Measurements from ENCODE around the gene CDC7.

CDC7 gene

GRCh38 chr1:91501523-91501851 is 836 bp downstream of the CDC7 start (continued):
- TF ChIP-seq CTCF (tag by site-specific recombination; IDR thresholded peaks at IDR 0.05) = peak; percentile 94; the same call in 1 of the 2 replicates
- no peak for TF ChIP-seq OSR2 (tag by site-specific recombination; IDR thresholded peaks at IDR 0.05)
- no peak for TF ChIP-seq SCRT1 (tag by site-specific recombination; IDR thresholded peaks at IDR 0.05; ENCODE audit: borderline replicate concordance)
- no peak for TF ChIP-seq GLI4 (tag by site-specific recombination; IDR thresholded peaks at IDR 0.05)
- no peak for TF ChIP-seq GLIS2 (tag by site-specific recombination; IDR thresholded peaks at IDR 0.05)
- TF ChIP-seq ZNF449 (tag by site-specific recombination; IDR thresholded peaks at IDR 0.05) = no peak
- TF ChIP-seq ZNF548 (tag by site-specific recombination; IDR thresholded peaks at IDR 0.05) = no peak
- TF ChIP-seq ZNF398 (tag by site-specific recombination; IDR thresholded peaks at IDR 0.05) = no peak
- TF ChIP-seq ZFP37 (tag by site-specific recombination; IDR thresholded peaks at IDR 0.05) = no peak
- no peak for TF ChIP-seq ZNF585B (tag by site-specific recombination; IDR thresholded peaks at IDR 0.05)
- no peak for TF ChIP-seq ZNF239 (tag by site-specific recombination; IDR thresholded peaks at IDR 0.05)
- TF ChIP-seq ZNF596 (tag by site-specific recombination; IDR thresholded peaks at IDR 0.05) = no peak
- no peak for TF ChIP-seq KLF1 (tag by site-specific recombination; IDR thresholded peaks at IDR 0.05)
- TF ChIP-seq ZNF629 (tag by site-specific recombination; IDR thresholded peaks at IDR 0.05) = no peak
- no peak; the same call in 1 of the 2 replicates for TF ChIP-seq ZNF10 (tag by site-specific recombination; IDR thresholded peaks at IDR 0.05)
- peak; percentile 40; the same call in 1 of the 2 replicates for TF ChIP-seq ZBTB8A (tag by site-specific recombination; IDR thresholded peaks at IDR 0.05)
- TF ChIP-seq ZNF423 (tag by site-specific recombination; IDR thresholded peaks at IDR 0.05) = no peak
- TF ChIP-seq, protein P1, sequence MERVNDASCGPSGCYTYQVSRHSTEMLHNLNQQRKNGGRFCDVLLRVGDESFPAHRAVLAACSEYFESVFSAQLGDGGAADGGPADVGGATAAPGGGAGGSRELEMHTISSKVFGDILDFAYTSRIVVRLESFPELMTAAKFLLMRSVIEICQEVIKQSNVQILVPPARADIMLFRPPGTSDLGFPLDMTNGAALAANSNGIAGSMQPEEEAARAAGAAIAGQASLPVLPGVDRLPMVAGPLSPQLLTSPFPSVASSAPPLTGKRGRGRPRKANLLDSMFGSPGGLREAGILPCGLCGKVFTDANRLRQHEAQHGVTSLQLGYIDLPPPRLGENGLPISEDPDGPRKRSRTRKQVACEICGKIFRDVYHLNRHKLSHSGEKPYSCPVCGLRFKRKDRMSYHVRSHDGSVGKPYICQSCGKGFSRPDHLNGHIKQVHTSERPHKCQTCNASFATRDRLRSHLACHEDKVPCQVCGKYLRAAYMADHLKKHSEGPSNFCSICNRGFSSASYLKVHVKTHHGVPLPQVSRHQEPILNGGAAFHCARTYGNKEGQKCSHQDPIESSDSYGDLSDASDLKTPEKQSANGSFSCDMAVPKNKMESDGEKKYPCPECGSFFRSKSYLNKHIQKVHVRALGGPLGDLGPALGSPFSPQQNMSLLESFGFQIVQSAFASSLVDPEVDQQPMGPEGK (tag by site-specific recombination; IDR thresholded peaks at IDR 0.05) = peak; percentile 5; the same call in 1 of the 2 replicates
- no peak for TF ChIP-seq ZNF621 (tag by site-specific recombination; IDR thresholded peaks at IDR 0.05)
- no peak for TF ChIP-seq BCL6B (tag by site-specific recombination; IDR thresholded peaks at IDR 0.05)
- TF ChIP-seq, protein P2, sequence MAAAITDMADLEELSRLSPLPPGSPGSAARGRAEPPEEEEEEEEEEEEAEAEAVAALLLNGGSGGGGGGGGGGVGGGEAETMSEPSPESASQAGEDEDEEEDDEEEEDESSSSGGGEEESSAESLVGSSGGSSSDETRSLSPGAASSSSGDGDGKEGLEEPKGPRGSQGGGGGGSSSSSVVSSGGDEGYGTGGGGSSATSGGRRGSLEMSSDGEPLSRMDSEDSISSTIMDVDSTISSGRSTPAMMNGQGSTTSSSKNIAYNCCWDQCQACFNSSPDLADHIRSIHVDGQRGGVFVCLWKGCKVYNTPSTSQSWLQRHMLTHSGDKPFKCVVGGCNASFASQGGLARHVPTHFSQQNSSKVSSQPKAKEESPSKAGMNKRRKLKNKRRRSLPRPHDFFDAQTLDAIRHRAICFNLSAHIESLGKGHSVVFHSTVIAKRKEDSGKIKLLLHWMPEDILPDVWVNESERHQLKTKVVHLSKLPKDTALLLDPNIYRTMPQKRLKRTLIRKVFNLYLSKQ (tag by site-specific recombination; IDR thresholded peaks at IDR 0.05; ENCODE audit: borderline replicate concordance) = no peak
- no peak for TF ChIP-seq ZNF350 (tag by site-specific recombination; IDR thresholded peaks at IDR 0.05)
- TF ChIP-seq ZNF610 (tag by site-specific recombination; IDR thresholded peaks at IDR 0.05; ENCODE audit: borderline replicate concordance) = no peak
- 0 out of 2 replicates have a peak, but pooled peaks have one; percentile 2 for TF ChIP-seq TRIM28 (IDR thresholded peaks at IDR 0.05; ENCODE audit: borderline replicate concordance, low read length)
- no peak for TF ChIP-seq ZNF768 (tag by site-specific recombination; IDR thresholded peaks at IDR 0.05)
- TF ChIP-seq, protein P3, sequence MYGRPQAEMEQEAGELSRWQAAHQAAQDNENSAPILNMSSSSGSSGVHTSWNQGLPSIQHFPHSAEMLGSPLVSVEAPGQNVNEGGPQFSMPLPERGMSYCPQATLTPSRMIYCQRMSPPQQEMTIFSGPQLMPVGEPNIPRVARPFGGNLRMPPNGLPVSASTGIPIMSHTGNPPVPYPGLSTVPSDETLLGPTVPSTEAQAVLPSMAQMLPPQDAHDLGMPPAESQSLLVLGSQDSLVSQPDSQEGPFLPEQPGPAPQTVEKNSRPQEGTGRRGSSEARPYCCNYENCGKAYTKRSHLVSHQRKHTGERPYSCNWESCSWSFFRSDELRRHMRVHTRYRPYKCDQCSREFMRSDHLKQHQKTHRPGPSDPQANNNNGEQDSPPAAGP (tag by site-specific recombination; IDR thresholded peaks at IDR 0.05) = no peak
- no peak for TF ChIP-seq ZNF639 (tag by site-specific recombination; IDR thresholded peaks at IDR 0.05)

All from HEK293 (cell line).